ENCODE measurements around the gene AIF1.

- TF ChIP-seq CTCF (IDR thresholded peaks at IDR 0.05 in 4 of 5, conservative IDR thresholded peaks at IDR 0.05 in 1 of 5) (no peak), POLR2A (IDR thresholded peaks at IDR 0.05) (no peak)
Measured at GRCh38 chr6:31581434-31582229, 33.4 kb upstream of the AIF1 start.

All from gastrocnemius medialis (tissue), 4 donors.